Adipocyte (in vitro differentiated cells): Measurements from ENCODE around the gene STMN1.

Experiments
- DNase-seq: peaks from one replicate; pipeline ENCODE4 v3.0.0-alpha.2; 2015; ENCODE audit warnings: low read depth
- H3K27me3 ChIP-seq: replicated peaks from 2 replicates; pipeline ENCODE4 v1.7.0; 2013; ENCODE audit warnings: mild to moderate bottlenecking, low read length, moderate library complexity; ENCODE audit not compliant: control insufficient read depth, insufficient read depth
- H3K36me3 ChIP-seq: 2 replicates; pipeline ENCODE4 v1.7.0; 2013; ENCODE audit warnings: low read length, mild to moderate bottlenecking, moderate library complexity; ENCODE audit not compliant: control insufficient read depth, insufficient read depth, severe bottlenecking
- H3K4me1 ChIP-seq: 2 replicates; pipeline ENCODE4 v1.7.0; 2013; ENCODE audit warnings: mild to moderate bottlenecking, low read length, moderate library complexity; ENCODE audit not compliant: control insufficient read depth, insufficient read depth
- H3K4me3 ChIP-seq: 2 replicates; pipeline ENCODE4 v1.7.0; 2013; ENCODE audit warnings: mild to moderate bottlenecking, low read length, moderate library complexity
- H3K9ac ChIP-seq: 2 replicates; pipeline ENCODE4 v1.7.0; 2013; ENCODE audit warnings: mild to moderate bottlenecking, low read length, moderate library complexity
- H3K9me3 ChIP-seq: 2 replicates; pipeline ENCODE4 v1.7.0; 2013; ENCODE audit warnings: mild to moderate bottlenecking, low read length, moderate library complexity; ENCODE audit not compliant: control insufficient read depth

Gene STMN1

GRCh38 chr1:25917996-25918395, 11.8 kb upstream of the STMN1 start:
- peak overlapping the region; percentile 44 for H3K4me3 ChIP-seq
- H3K9me3 ChIP-seq = no peaks in the 10 kb centered on the region
- no peaks in the 10 kb centered on the region for H3K36me3 ChIP-seq
- H3K27me3 ChIP-seq = no peaks in the 10 kb centered on the region
- no peak for DNase-seq
- peaks cover 12% of the 10 kb centered on the region for H3K4me1 ChIP-seq
- H3K9ac ChIP-seq = peak overlapping the region; percentile 9

- no peak for DNase-seq
Measured at GRCh38 chr1:25916460-25916859, 10.2 kb upstream of the STMN1 start.

GRCh38 chr1:25914074-25914995, 8.1 kb upstream of the STMN1 start:
- DNase-seq = peak; percentile 43
- Histone ChIP-seq H3K4me3 (no peak overlapping the region), H3K36me3 (no peaks in the 10 kb centered on the region), H3K27me3 (no peaks in the 10 kb centered on the region), H3K9me3 (no peaks in the 10 kb centered on the region), H3K4me1 (peaks cover 20% of the 10 kb centered on the region), H3K9ac (no peak overlapping the region)

More at GRCh38 chr1:25916460-25916859, 10.2 kb upstream of the STMN1 start:
- Histone ChIP-seq H3K36me3 (no peaks in the 10 kb centered on the region), H3K9me3 (no peaks in the 10 kb centered on the region), H3K9ac (no peak overlapping the region), H3K4me3 (no peak overlapping the region), H3K4me1 (peaks cover 20% of the 10 kb centered on the region), H3K27me3 (no peaks in the 10 kb centered on the region)

GRCh38 chr1:25913206-25913605, 7.0 kb upstream of the STMN1 start:
- Histone ChIP-seq H3K27me3 (no peaks in the 10 kb centered on the region), H3K4me3 (no peak overlapping the region)

GRCh38 chr1:25912076-25912831, 6.0 kb upstream of the STMN1 start:
- peak; percentile 62 for DNase-seq
- no peaks in the 10 kb centered on the region for H3K9me3 ChIP-seq
- H3K36me3 ChIP-seq = no peaks in the 10 kb centered on the region
- no peaks in the 10 kb centered on the region for H3K27me3 ChIP-seq
- H3K4me1 ChIP-seq = peaks cover 8% of the 10 kb centered on the region
- no peak overlapping the region for H3K4me3 ChIP-seq
- H3K9ac ChIP-seq = no peak overlapping the region

More at GRCh38 chr1:25913206-25913605, 7.0 kb upstream of the STMN1 start:
- DNase-seq = no peak
- Histone ChIP-seq H3K36me3 (no peaks in the 10 kb centered on the region), H3K9ac (no peak overlapping the region), H3K9me3 (no peaks in the 10 kb centered on the region), H3K4me1 (peaks cover 16% of the 10 kb centered on the region)

- H3K9ac ChIP-seq = no peak overlapping the region
Measured at GRCh38 chr1:25911162-25911561, 4.9 kb upstream of the STMN1 start.

GRCh38 chr1:25909040-25909439, 2.8 kb upstream of the STMN1 start:
- no peaks in the 10 kb centered on the region for H3K27me3 ChIP-seq
- H3K36me3 ChIP-seq = no peaks in the 10 kb centered on the region
- DNase-seq = no peak
- no peak overlapping the region for H3K9ac ChIP-seq
- no peaks in the 10 kb centered on the region for H3K9me3 ChIP-seq
- H3K4me1 ChIP-seq = peaks cover 22% of the 10 kb centered on the region
- H3K4me3 ChIP-seq = no peak overlapping the region

More at GRCh38 chr1:25911162-25911561, 4.9 kb upstream of the STMN1 start:
- no peaks in the 10 kb centered on the region for H3K36me3 ChIP-seq
- H3K27me3 ChIP-seq = no peaks in the 10 kb centered on the region
- H3K4me3 ChIP-seq = no peak overlapping the region
- no peaks in the 10 kb centered on the region for H3K9me3 ChIP-seq
- DNase-seq = no peak
- H3K4me1 ChIP-seq = peaks cover 16% of the 10 kb centered on the region

- H3K9ac ChIP-seq = no peak overlapping the region
- peaks cover 22% of the 10 kb centered on the region for H3K4me1 ChIP-seq
- no peaks in the 10 kb centered on the region for H3K9me3 ChIP-seq
- H3K4me3 ChIP-seq = no peak overlapping the region
- DNase-seq = no peak
- no peaks in the 10 kb centered on the region for H3K36me3 ChIP-seq
- no peaks in the 10 kb centered on the region for H3K27me3 ChIP-seq
Measured at GRCh38 chr1:25908161-25908560, 1.9 kb upstream of the STMN1 start.

GRCh38 chr1:25907601-25908000, 1.4 kb upstream of the STMN1 start:
- Histone ChIP-seq H3K36me3 (no peaks in the 10 kb centered on the region), H3K4me1 (peaks cover 21% of the 10 kb centered on the region), H3K9ac (no peak overlapping the region), H3K4me3 (no peak overlapping the region), H3K9me3 (no peaks in the 10 kb centered on the region), H3K27me3 (no peaks in the 10 kb centered on the region)
- no peak for DNase-seq

- peak; percentile 14 for DNase-seq
- H3K4me3 ChIP-seq = peak overlapping the region; percentile 95
- H3K36me3 ChIP-seq = no peaks in the 10 kb centered on the region
- H3K27me3 ChIP-seq = no peaks in the 10 kb centered on the region
- no peaks in the 10 kb centered on the region for H3K9me3 ChIP-seq
- H3K9ac ChIP-seq = no peak overlapping the region
- H3K4me1 ChIP-seq = peaks cover 14% of the 10 kb centered on the region
Measured at GRCh38 chr1:25906644-25907300, 553 bp upstream of the STMN1 start.
